GM21447 (cell line): ENCODE data around the gene B4GAT1.
A peak's percentile ranks its signal among the peaks of the same experiment; 100 is the strongest.
"Not testable (repeated sequence)": the region's sequence is repeated elsewhere in the genome, so short reads cannot be mapped to it uniquely, and the experiment has no call there.

Source experiments
- ATAC-seq: cut with Tn5 transposase; IDR thresholded peaks from one replicate; pipeline ENCODE4 v1.9.1; 2021; ENCODE audit not compliant: unreplicated experiment

The B4GAT1 gene

GRCh38 chr11:66363805-66364535 is 16.5 kb upstream of the B4GAT1 start:
- no peak for ATAC-seq

GRCh38 chr11:66363187-66363601 is 15.8 kb upstream of the B4GAT1 start:
- ATAC-seq: no peak

GRCh38 chr11:66362481-66363147 is 15.2 kb upstream of the B4GAT1 start:
- ATAC-seq: no peak

- no peak for ATAC-seq
Observed at GRCh38 chr11:66361502-66361941, 14.1 kb upstream of the B4GAT1 start.

GRCh38 chr11:66360406-66361073 is 13.1 kb upstream of the B4GAT1 start:
- no peak for ATAC-seq

- no peak for ATAC-seq
Observed at GRCh38 chr11:66359662-66360087, 12.2 kb upstream of the B4GAT1 start.

GRCh38 chr11:66350560-66351235 is 3.3 kb upstream of the B4GAT1 start:
- ATAC-seq: not testable (repeated sequence)

GRCh38 chr11:66349084-66349386 is 1.6 kb upstream of the B4GAT1 start:
- ATAC-seq: no peak

- ATAC-seq: no peak
Observed at GRCh38 chr11:66346476-66347424, 679 bp downstream of the B4GAT1 start.

GRCh38 chr11:66345316-66345649 is 2.1 kb downstream of the B4GAT1 start:
- no peak for ATAC-seq

GRCh38 chr11:66344550-66345315 is 2.7 kb downstream of the B4GAT1 start, which contains the start of gene BRMS1:
TSS of gene BRMS1 (minus strand) at chr11:66345104. CDS start at chr11:66342234, 2,870 bp downstream.
- peak; percentile 74 for ATAC-seq

GRCh38 chr11:66343176-66343575 is 4.3 kb downstream of the B4GAT1 start:
- no peak for ATAC-seq

- no peak for ATAC-seq
Observed at GRCh38 chr11:66341502-66342126, 5.8 kb downstream of the B4GAT1 start.

GRCh38 chr11:66340596-66341501 is 6.6 kb downstream of the B4GAT1 start:
- no peak for ATAC-seq

- ATAC-seq: no peak
Observed at GRCh38 chr11:66339686-66340483, 7.5 kb downstream of the B4GAT1 start.

GRCh38 chr11:66339162-66339675 is 8.2 kb downstream of the B4GAT1 start:
- no peak for ATAC-seq
